Gastroesophageal sphincter (tissue), 4 donors: ENCODE results near the gene ANKS1A. TPM values are rescaled to one million over a fixed set of nuclear protein-coding genes. Genes with fewer than 3 reads are reported as not detected.

ENCODE experiments used
- ATAC-seq: fragments of 150-250 bp; one replicate; pipeline ENCODE4 v1.9.1; 2016; ENCODE audit warnings: mild to moderate bottlenecking, moderate library complexity
- H3K27ac ChIP-seq, 4 donors: fragments of 200-600 bp; sonication (generic) in 3 of 4; 1 replicate in 3 of 4; 2 replicates in 1 of 4; pipeline ENCODE4 v1.5.1; 2016 to 2019
- H3K27me3 ChIP-seq: fragments of 200-600 bp; sonication (generic); one replicate; pipeline ENCODE4 v1.5.1; 2019
- H3K36me3 ChIP-seq, 2 donors: fragments of 200-600 bp; sonication (generic); one replicate each; pipeline ENCODE4 v1.5.1; 2019; ENCODE audit warnings: control low read depth in 1 of 2
- H3K4me1 ChIP-seq, 3 donors: fragments of 200-600 bp; sonication (generic); 1 replicate in 2 of 3; 2 replicates in 1 of 3; pipeline ENCODE4 v1.5.1; 2016 to 2019; ENCODE audit warnings: control low read depth in 2 of 3
- H3K4me3 ChIP-seq, 2 donors: fragments of 200-600 bp; sonication (generic); one replicate each; pipeline ENCODE4 v1.5.1; 2019; ENCODE audit warnings: mild to moderate bottlenecking in 1 of 2, moderate library complexity in 1 of 2
- H3K9me3 ChIP-seq, 3 donors: fragments of 200-600 bp; sonication (generic); one replicate each; pipeline ENCODE4 v1.5.1; 2017 to 2019; ENCODE audit warnings: control low read depth in 2 of 3
- CTCF ChIP-seq, 4 experiments: fragments of 200-600 bp in 2 of 4; fragments of 450-650 bp in 2 of 4; sonication (generic) in 1 of 4; IDR thresholded peaks; one replicate each; pipeline ENCODE4 v1.5.1; 2017 to 2019; ENCODE audit warnings: antibody characterized with exemption in 4 of 4, mild to moderate bottlenecking in 2 of 4, moderate library complexity in 2 of 4
- EP300 ChIP-seq: sonication (generic); formaldehyde crosslinking; IDR thresholded peaks from one replicate; pipeline ENCODE4 v1.6.1; 2017; ENCODE audit warnings: antibody characterized with exemption, mild to moderate bottlenecking
- POLR2A ChIP-seq, 2 donors: fragments of 450-650 bp; IDR thresholded peaks; one replicate each; pipeline ENCODE4 v1.6.1; 2017; ENCODE audit warnings: antibody characterized with exemption in 2 of 2, mild to moderate bottlenecking in 2 of 2, moderate library complexity in 1 of 2
- POLR2AphosphoS5 ChIP-seq: sonication (generic); formaldehyde crosslinking; IDR thresholded peaks from one replicate; pipeline ENCODE4 v1.6.1; 2017; ENCODE audit warnings: antibody characterized with exemption
- WGBS, 2 donors: methylation state at CpG; one replicate each; pipeline ENCODE4 v1.1.5; 2018; ENCODE audit warnings: low coverage in 1 of 2; 5-methylcytosine and 5-hydroxymethylcytosine counted together
- total RNA-seq, 4 donors: library from RNA; depleted of rRNA; stranded (reverse); fragments of >200 nt; gene quantifications; one replicate each; pipeline ENCODE4 v1.1.0, GENCODE V29; 2016

The ANKS1A gene
- total RNA-seq, 4 donors from 2014 or later, result 52.0 to 135 (median 88.4) TPM

- Histone ChIP-seq H3K36me3 (no peaks in the 10 kb centered on the region), H3K27me3 (no peaks in the 10 kb centered on the region), H3K4me1 (peaks cover 0 to 42% (median 7%) of the 10 kb centered on the region in 3 donors), H3K27ac (no peak overlapping the region), H3K9me3 (no peaks in the 10 kb centered on the region), H3K4me3 (no peak overlapping the region)
- ATAC-seq, result peak; percentile 36
- TF ChIP-seq EP300, result no peak
- TF ChIP-seq CTCF (IDR thresholded peaks at IDR 0.05), result no peak
- no peak for TF ChIP-seq POLR2A (IDR thresholded peaks at IDR 0.05)
- no peak for TF ChIP-seq POLR2AphosphoS5
- 71 to 94% methylated on average over 1 of the region's 1 CpG for WGBS, 2 donors
These were observed 30.6 kb downstream of the ANKS1A start for GRCh38 chr6:34919651-34920050.

GRCh38 chr6:34920097-34920496 lies 31.0 kb downstream of the ANKS1A start:
- Histone ChIP-seq H3K4me3 (no peak overlapping the region), H3K27ac (no peak overlapping the region), H3K36me3 (no peaks in the 10 kb centered on the region), H3K27me3 (no peaks in the 10 kb centered on the region), H3K4me1 (peaks cover 0 to 37% (median 7%) of the 10 kb centered on the region in 3 donors), H3K9me3 (no peaks in the 10 kb centered on the region)
- 60 to 85% methylated on average over 2 to 4 of the region's 4 CpGs for WGBS, 2 donors
- no peak for ATAC-seq
- no peak for TF ChIP-seq EP300
- TF ChIP-seq POLR2A (IDR thresholded peaks at IDR 0.05), result no peak
- no peak for TF ChIP-seq POLR2AphosphoS5
- no peak for TF ChIP-seq CTCF (IDR thresholded peaks at IDR 0.05)

GRCh38 chr6:34922177-34922663 lies 33.2 kb downstream of the ANKS1A start:
- WGBS, 2 donors, result 65 to 67% methylated on average over 3 of the region's 3 CpGs
- Histone ChIP-seq H3K36me3 (no peaks in the 10 kb centered on the region), H3K27ac (no peak overlapping the region), H3K4me3 (no peak overlapping the region), H3K9me3 (no peaks in the 10 kb centered on the region), H3K27me3 (no peaks in the 10 kb centered on the region), H3K4me1 (peaks cover 0 to 19% (median 4%) of the 10 kb centered on the region in 3 donors)
- ATAC-seq, result no peak
- no peak for TF ChIP-seq EP300
- TF ChIP-seq POLR2AphosphoS5, result no peak
- TF ChIP-seq CTCF (IDR thresholded peaks at IDR 0.05), result no peak
- TF ChIP-seq POLR2A (IDR thresholded peaks at IDR 0.05), result no peak

GRCh38 chr6:34924831-34925625 lies 36.0 kb downstream of the ANKS1A start:
- no peak for ATAC-seq
- WGBS, 2 donors, result 91 to 95% methylated on average over 9 of the region's 9 CpGs
- H3K9me3 ChIP-seq, result no peaks in the 10 kb centered on the region

More at GRCh38 chr6:34924831-34925625, 36.0 kb downstream of the ANKS1A start:
- Histone ChIP-seq H3K4me3 (no peak overlapping the region), H3K36me3 (no peaks in the 10 kb centered on the region), H3K27ac (no peak overlapping the region), H3K27me3 (no peaks in the 10 kb centered on the region), H3K4me1 (no peaks in the 10 kb centered on the region)
- TF ChIP-seq POLR2AphosphoS5 (no peak), EP300 (no peak), POLR2A (IDR thresholded peaks at IDR 0.05) (no peak), CTCF (IDR thresholded peaks at IDR 0.05) (no peak)
